PC-3 (cell line): ENCODE measurements around the gene RMI2. TPM values are rescaled to one million over a fixed set of nuclear protein-coding genes. Genes with fewer than 3 reads are reported as not detected.

Experiments used
- ATAC-seq: fragments of 200-7000 bp; cut with Tn5 transposase; 2 replicates; pipeline ENCODE4 v1.9.1; 2020; ENCODE audit warnings: mild to moderate bottlenecking, moderate library complexity
- BruUV-seq: library from RNA; stranded (reverse); fragments of 400-500 nt; replicated peaks from 2 replicates; lab custom pipeline; 2021; lab: Mats Ljungman, UMichigan
- CTCF ChIA-PET: fragments of 300-600 bp; sonication (Branson Sonifier 250); formaldehyde crosslinking; loops from one replicate; lab custom pipeline; 2022; ENCODE audit warnings: antibody characterized with exemption; lab: Charles Lee
- POLR2A ChIA-PET: fragments of 300-600 bp; sonication (Branson Sonifier 250); formaldehyde crosslinking; loops from one replicate; lab custom pipeline; 2022; ENCODE audit warnings: antibody characterized with exemption; ENCODE audit not compliant: unreplicated experiment; lab: Charles Lee
- DNase-seq: peaks from one replicate; pipeline ENCODE4 v3.0.0-alpha.2; 2015
- H2AFZ ChIP-seq: fragments of 300-600 bp; sonication (generic); 2 replicates; pipeline ENCODE4 v1.6.0; 2016; ENCODE audit warnings: antibody characterized with exemption, low read length
- H3F3A ChIP-seq: fragments of 300-600 bp; sonication (generic); one replicate; pipeline ENCODE4 v1.6.0; 2017; ENCODE audit warnings: antibody characterized with exemption, low read length, control low read depth, mild to moderate bottlenecking; ENCODE audit not compliant: unreplicated experiment
- H3K27ac ChIP-seq: fragments of 300-600 bp; sonication (generic); 2 replicates; pipeline ENCODE4 v1.5.1; 2016; ENCODE audit warnings: mild to moderate bottlenecking, low read length
- H3K27me3 ChIP-seq: fragments of 300-600 bp; sonication (generic); 2 replicates; pipeline ENCODE4 v1.6.1; 2016; ENCODE audit warnings: low read length, mixed read lengths
- H3K36me3 ChIP-seq: fragments of 300-600 bp; sonication (generic); 2 replicates; pipeline ENCODE4 v1.6.1; 2016; ENCODE audit warnings: low read depth, mixed run types, low read length, mixed read lengths
- H3K4me1 ChIP-seq: fragments of 300-600 bp; sonication (generic); 2 replicates; pipeline ENCODE4 v1.5.1; 2016; ENCODE audit warnings: low read length; ENCODE audit not compliant: insufficient read depth
- H3K4me2 ChIP-seq: fragments of 300-600 bp; sonication (generic); 2 replicates; pipeline ENCODE4 v1.6.0; 2016; ENCODE audit warnings: low read length
- H3K4me3 ChIP-seq: fragments of 300-600 bp; sonication (generic); 2 replicates; pipeline ENCODE4 v1.5.1; 2016; ENCODE audit warnings: mild to moderate bottlenecking, low read length, mixed read lengths
- H3K79me2 ChIP-seq: fragments of 300-600 bp; sonication (generic); 2 replicates; pipeline ENCODE4 v1.6.1; 2017; ENCODE audit warnings: low read length, mixed read lengths
- H3K9ac ChIP-seq: fragments of 300-600 bp; sonication (generic); 2 replicates; pipeline ENCODE4 v1.6.0; 2016; ENCODE audit warnings: mild to moderate bottlenecking, low read length
- H3K9me2 ChIP-seq: fragments of 300-600 bp; sonication (generic); replicated peaks from 2 replicates; pipeline ENCODE4 v1.6.1; 2016; ENCODE audit warnings: mixed run types, low read length, mixed read lengths
- H3K9me3 ChIP-seq: fragments of 300-600 bp; sonication (generic); 2 replicates; pipeline ENCODE4 v1.6.1; 2016; ENCODE audit warnings: low read length, mixed read lengths
- H4K20me1 ChIP-seq: fragments of 300-600 bp; sonication (generic); 2 replicates; pipeline ENCODE4 v1.6.1; 2016; ENCODE audit warnings: low read length, mixed read lengths
- EZH2 ChIP-seq: fragments of 300-600 bp; sonication (generic); IDR thresholded peaks from one replicate; pipeline ENCODE4 v1.6.1; 2017; ENCODE audit warnings: antibody characterized with exemption, mild to moderate bottlenecking, low read length; ENCODE audit not compliant: unreplicated experiment
- EZH2phosphoT487 ChIP-seq: fragments of 300-600 bp; sonication (generic); IDR thresholded peaks from 2 replicates; pipeline ENCODE4 v1.6.1; 2018; ENCODE audit warnings: mild to moderate bottlenecking, antibody characterized with exemption, low read length, borderline replicate concordance
- intact Hi-C: fragments of 100-400 bp; cut with micrococcal nuclease; formaldehyde crosslinking; loops from 2 replicates; pipeline ENCODE4 v1.9.0; 2023
- total RNA-seq: library from RNA; depleted of rRNA; stranded (reverse); fragments of >200 nt; gene quantifications from 2 replicates; pipeline ENCODE4 v1.2.3, GENCODE V29; 2014
- TF ChIP-seq, protein P1 (sequence below): fragments of 300-600 bp; sonication (generic); conservative IDR thresholded peaks from 2 replicates; pipeline ENCODE4 v1.5.1; 2017; ENCODE audit warnings: antibody characterized with exemption, low read depth, mild to moderate bottlenecking, low read length

Gene RMI2
- total RNA-seq, 1 experiment from 2014 or later: 10.9 TPM

DNA sequence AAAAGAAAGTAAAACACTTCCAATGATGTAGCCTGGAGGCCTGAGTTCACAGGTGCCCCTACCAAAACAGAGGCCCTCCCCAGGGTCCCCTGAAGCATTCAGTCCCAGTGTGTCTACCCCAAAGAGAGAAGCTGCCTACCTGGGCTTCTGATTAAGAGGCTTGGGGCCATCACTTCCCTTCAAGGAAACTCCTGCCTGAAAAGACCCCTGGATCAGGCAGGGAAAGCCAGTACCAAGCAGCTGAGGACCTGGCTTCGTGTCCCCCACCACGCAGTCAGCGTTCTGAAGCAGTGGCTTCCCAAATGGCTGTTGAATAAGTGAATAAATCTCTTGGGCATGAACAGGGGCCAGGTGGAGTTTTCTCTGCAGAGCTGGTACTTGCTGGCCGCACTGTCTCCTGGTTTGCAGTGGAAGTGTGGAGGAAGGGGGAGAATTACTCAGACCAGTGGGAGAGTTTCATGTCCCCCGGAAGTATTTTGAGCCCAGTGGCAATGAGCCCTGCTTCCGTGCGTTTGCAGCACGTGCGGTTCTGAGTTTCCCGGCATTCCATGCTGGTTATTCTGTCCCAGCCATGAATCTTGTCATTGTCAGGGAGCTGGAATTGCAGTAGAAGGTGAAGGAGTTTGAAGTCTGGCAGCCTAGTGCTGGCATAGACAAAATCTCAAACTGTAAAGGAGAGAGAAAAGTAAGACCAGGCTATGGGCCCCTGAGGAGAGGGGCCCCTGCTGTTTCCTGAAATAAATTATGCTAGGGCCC, 27.0 kb downstream of the RMI2 start:
- ChIA-PET CTCF (no interaction called here), POLR2A (no interaction called here)
- no peaks in the 10 kb centered on the region for H3F3A ChIP-seq
- no peaks in the 10 kb centered on the region for H4K20me1 ChIP-seq
- no peaks in the 10 kb centered on the region for H3K79me2 ChIP-seq
- H3K9me2 ChIP-seq: no peaks in the 10 kb centered on the region
- H3K9ac ChIP-seq: no peak overlapping the region
- BruUV-seq: no TSS peak
- TF ChIP-seq, protein P1, sequence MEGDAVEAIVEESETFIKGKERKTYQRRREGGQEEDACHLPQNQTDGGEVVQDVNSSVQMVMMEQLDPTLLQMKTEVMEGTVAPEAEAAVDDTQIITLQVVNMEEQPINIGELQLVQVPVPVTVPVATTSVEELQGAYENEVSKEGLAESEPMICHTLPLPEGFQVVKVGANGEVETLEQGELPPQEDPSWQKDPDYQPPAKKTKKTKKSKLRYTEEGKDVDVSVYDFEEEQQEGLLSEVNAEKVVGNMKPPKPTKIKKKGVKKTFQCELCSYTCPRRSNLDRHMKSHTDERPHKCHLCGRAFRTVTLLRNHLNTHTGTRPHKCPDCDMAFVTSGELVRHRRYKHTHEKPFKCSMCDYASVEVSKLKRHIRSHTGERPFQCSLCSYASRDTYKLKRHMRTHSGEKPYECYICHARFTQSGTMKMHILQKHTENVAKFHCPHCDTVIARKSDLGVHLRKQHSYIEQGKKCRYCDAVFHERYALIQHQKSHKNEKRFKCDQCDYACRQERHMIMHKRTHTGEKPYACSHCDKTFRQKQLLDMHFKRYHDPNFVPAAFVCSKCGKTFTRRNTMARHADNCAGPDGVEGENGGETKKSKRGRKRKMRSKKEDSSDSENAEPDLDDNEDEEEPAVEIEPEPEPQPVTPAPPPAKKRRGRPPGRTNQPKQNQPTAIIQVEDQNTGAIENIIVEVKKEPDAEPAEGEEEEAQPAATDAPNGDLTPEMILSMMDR: no peak; the same call in 1 of the 2 replicates
- no peak for TF ChIP-seq EZH2
- TF ChIP-seq EZH2phosphoT487: no peak
- H3K4me1 ChIP-seq: no peaks in the 10 kb centered on the region
- H3K4me2 ChIP-seq: no peak overlapping the region
- H3K36me3 ChIP-seq: no peaks in the 10 kb centered on the region
- ATAC-seq (no peak), DNase-seq (no peak)
- intact Hi-C loops: no loop called here
- H3K9me3 ChIP-seq: no peaks in the 10 kb centered on the region
- H2AFZ ChIP-seq: no peak overlapping the region
- H3K27me3 ChIP-seq: no peaks in the 10 kb centered on the region
- H3K27ac ChIP-seq: no peak overlapping the region
- no peak overlapping the region for H3K4me3 ChIP-seq

DNA sequence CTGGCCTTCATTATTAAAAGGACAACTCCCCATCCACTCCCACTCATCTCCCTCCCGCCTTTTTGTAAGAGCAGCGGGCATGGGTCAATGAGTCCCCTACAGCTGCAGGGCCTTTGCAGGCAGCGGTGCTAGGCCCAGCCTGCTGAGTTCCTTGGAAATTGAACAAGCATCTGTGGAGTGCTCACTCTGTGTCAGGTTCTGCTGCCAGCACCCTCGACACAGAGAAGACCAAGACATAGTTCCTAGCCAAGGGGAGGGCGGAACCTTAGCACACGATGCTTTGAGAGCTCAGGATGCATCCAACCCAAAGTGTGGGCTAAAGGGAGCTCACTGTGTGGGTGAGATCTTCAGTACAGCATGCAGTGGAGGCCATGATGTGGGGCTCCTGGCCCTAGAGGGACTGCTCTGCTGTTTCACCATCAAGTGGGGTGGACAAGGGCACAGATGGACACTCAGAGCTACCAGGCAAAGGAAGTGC, 27.6 kb downstream of the RMI2 start:
- POLR2A ChIA-PET: no interaction called here
- TF ChIP-seq EZH2 (no peak), EZH2phosphoT487 (no peak)
- TF ChIP-seq, protein P1: no peak
- Histone ChIP-seq H3K4me1 (no peaks in the 10 kb centered on the region), H3K27ac (no peak overlapping the region), H2AFZ (no peak overlapping the region), H3K9me2 (no peaks in the 10 kb centered on the region), H3F3A (no peaks in the 10 kb centered on the region), H3K36me3 (no peaks in the 10 kb centered on the region), H3K27me3 (no peaks in the 10 kb centered on the region), H3K9ac (no peak overlapping the region), H3K4me2 (no peak overlapping the region), H3K4me3 (no peak overlapping the region), H3K9me3 (no peaks in the 10 kb centered on the region), H4K20me1 (no peaks in the 10 kb centered on the region), H3K79me2 (no peaks in the 10 kb centered on the region)
- CTCF ChIA-PET: no interaction called here
- intact Hi-C loops: no loop called here
- no TSS peak for BruUV-seq
- ATAC-seq (no peak), DNase-seq (no peak)

DNA sequence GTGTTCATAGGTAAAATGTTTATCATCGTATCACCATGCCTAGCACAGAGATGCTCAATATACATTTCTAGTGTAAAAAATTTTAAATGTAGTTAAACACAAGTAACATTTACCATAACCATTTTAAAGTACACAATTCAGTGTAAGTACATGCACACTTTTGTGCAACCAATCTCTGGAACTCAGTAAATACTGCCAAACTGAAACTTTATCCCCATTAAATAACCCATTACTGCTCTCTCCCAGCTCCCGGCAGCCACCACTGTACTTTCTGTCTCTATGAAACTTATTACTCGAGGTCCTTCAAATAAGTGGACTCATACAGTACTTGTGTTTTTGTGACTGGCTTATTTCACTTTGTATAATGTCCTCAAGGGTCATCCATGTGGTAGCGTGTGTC, 29.0 kb downstream of the RMI2 start:
- Histone ChIP-seq H3K4me1 (peaks cover 2% of the 10 kb centered on the region; the same call in 1 of the 2 replicates), H3K4me3 (no peak overlapping the region), H3K9me2 (no peaks in the 10 kb centered on the region), H3K9me3 (no peaks in the 10 kb centered on the region), H3K4me2 (no peak overlapping the region), H3F3A (no peaks in the 10 kb centered on the region), H3K27me3 (no peaks in the 10 kb centered on the region), H3K9ac (no peak overlapping the region), H3K79me2 (no peaks in the 10 kb centered on the region), H3K27ac (no peak overlapping the region), H3K36me3 (no peaks in the 10 kb centered on the region), H4K20me1 (no peaks in the 10 kb centered on the region), H2AFZ (no peak overlapping the region)
- ATAC-seq: no peak
- POLR2A ChIA-PET: no interaction called here
- intact Hi-C loops: no loop called here
- BruUV-seq: no TSS peak
- TF ChIP-seq EZH2phosphoT487: no peak
- TF ChIP-seq, protein P1: no peak
- no peak for TF ChIP-seq EZH2
- CTCF ChIA-PET: no interaction called here
- no peak for DNase-seq
